A549 (cell line): ENCODE data around the gene ARHGAP42. TPM values are rescaled to one million over a fixed set of nuclear protein-coding genes. Genes with fewer than 3 reads are reported as not detected.

ENCODE experiments used
- ATAC-seq, 2 experiments: fragments of 200-7000 bp in 1 of 2; fragments of >200 bp in 1 of 2; cut with Nextera tagmentation in 1 of 2; cut with Tn5 transposase in 1 of 2; 3 replicates each; pipeline versions ENCODE4 v1.8.0 to v1.9.1; 2018 to 2020; ENCODE audit warnings: mild to moderate bottlenecking in 1 of 2, moderate library complexity in 1 of 2
- CTCF ChIA-PET: fragments of 300-600 bp; sonication (Branson Sonifier 250); formaldehyde crosslinking; extraction: SDS; loops from one replicate; lab custom pipeline; 2021; ENCODE audit warnings: antibody characterized with exemption, inconsistent platforms; lab: Yijun Ruan, JAX
- POLR2A ChIA-PET: fragments of 350-600 bp; formaldehyde crosslinking; extraction: SDS; loops from one replicate; lab custom pipeline; 2021; ENCODE audit warnings: antibody characterized with exemption, inconsistent platforms; lab: Yijun Ruan, JAX
- DNase-seq, 2 experiments: peaks; one replicate each; pipeline versions ENCODE4 v3.0.0 to v3.0.0-alpha.2; 2011 to 2016; ENCODE audit warnings: low read depth in 1 of 2, low spot score in 1 of 2
- FAIRE-seq: peaks from 2 replicates; lab custom pipeline; 2011; peaks lifted over from hg19 to GRCh38; lab: Jason Lieb, UNC
- H3K27ac ChIP-seq, 2 experiments: fragments of >200 bp; sonication (Bioruptor Twin); formaldehyde crosslinking; 3 replicates each; pipeline ENCODE4 v1.5.1; 2016 to 2017
- H3K4me1 ChIP-seq: fragments of >200 bp; sonication (Bioruptor Twin); formaldehyde crosslinking; 3 replicates; pipeline ENCODE4 v1.6.1; 2016
- H3K4me2 ChIP-seq: fragments of >200 bp; sonication (Bioruptor Twin); formaldehyde crosslinking; 3 replicates; pipeline ENCODE4 v1.6.1; 2016
- H3K4me3 ChIP-seq: fragments of >200 bp; sonication (Bioruptor Twin); formaldehyde crosslinking; 3 replicates; pipeline ENCODE4 v1.5.1; 2016
- H3K9me3 ChIP-seq: fragments of >200 bp; sonication (Bioruptor Twin); formaldehyde crosslinking; 3 replicates; pipeline ENCODE4 v1.6.1; 2016
- BHLHE40 ChIP-seq: IDR thresholded peaks from 2 replicates; pipeline ENCODE4 v1.6.1; 2012; ENCODE audit warnings: low read depth, low read length, inconsistent platforms
- CBX8 ChIP-seq: fragments of 200-600 bp; sonication (generic); IDR thresholded peaks from 2 replicates; pipeline ENCODE4 v1.6.1; 2016
- CEBPB ChIP-seq, 2 experiments: fragments of >200 bp in 1 of 2; sonication (Bioruptor Twin) in 1 of 2; formaldehyde crosslinking in 1 of 2; IDR thresholded peaks; 2 replicates each; pipeline ENCODE4 v1.6.1; 2012 to 2016
- EHF ChIP-seq: fragments of 250-450 bp; sonication (Bioruptor Pico); IDR thresholded peaks from 2 replicates; pipeline ENCODE4 v1.5.0; 2020; ENCODE audit warnings: mild to moderate bottlenecking
- EHMT2 ChIP-seq: fragments of 200-600 bp; sonication (generic); IDR thresholded peaks from 2 replicates; pipeline ENCODE4 v1.6.1; 2016; ENCODE audit warnings: antibody characterized with exemption, low read depth, mild to moderate bottlenecking, moderate library complexity
- ESRRA ChIP-seq: fragments of 150-350 bp; IDR thresholded peaks from 2 replicates; pipeline ENCODE4 v1.6.1; 2014; ENCODE audit warnings: mild to moderate bottlenecking, low read length, borderline replicate concordance
- FOXS1 ChIP-seq: fragments of 250-450 bp; sonication (Bioruptor Pico); IDR thresholded peaks from 2 replicates; pipeline ENCODE4 v1.5.0; 2020; ENCODE audit warnings: mild to moderate bottlenecking, moderate library complexity
- HOXA7 ChIP-seq: fragments of 250-450 bp; sonication (Bioruptor Pico); IDR thresholded peaks from 2 replicates; pipeline ENCODE4 v1.5.0; 2020; ENCODE audit warnings: mild to moderate bottlenecking, moderate library complexity
- HOXB5 ChIP-seq: fragments of 250-450 bp; sonication (Bioruptor Pico); IDR thresholded peaks from 2 replicates; pipeline ENCODE4 v1.5.0; 2020; ENCODE audit warnings: mild to moderate bottlenecking, moderate library complexity
- JUN ChIP-seq, 2 experiments: fragments of >200 bp; sonication (Bioruptor Twin); formaldehyde crosslinking; IDR thresholded peaks; 2 replicates in 1 of 2; 3 replicates in 1 of 2; pipeline ENCODE4 v1.6.1; 2016 to 2017
- JUNB ChIP-seq: fragments of >200 bp; sonication (Bioruptor Twin); formaldehyde crosslinking; IDR thresholded peaks from 2 replicates; pipeline ENCODE4 v1.6.1; 2016
- KDM1A ChIP-seq: fragments of 200-600 bp; sonication (generic); IDR thresholded peaks from 2 replicates; pipeline ENCODE4 v1.6.1; 2016; ENCODE audit warnings: low read depth, mild to moderate bottlenecking
- KDM5A ChIP-seq: fragments of 200-600 bp; sonication (generic); IDR thresholded peaks from 2 replicates; pipeline ENCODE4 v1.6.1; 2016; ENCODE audit warnings: antibody characterized with exemption, mild to moderate bottlenecking
- MAFK ChIP-seq: fragments of 450-650 bp; IDR thresholded peaks from 2 replicates; pipeline ENCODE4 v1.6.1; 2014; ENCODE audit not compliant: partially characterized antibody
- MAZ ChIP-seq: fragments of 150-350 bp; IDR thresholded peaks from 2 replicates; pipeline ENCODE4 v1.6.1; 2014; ENCODE audit warnings: antibody characterized with exemption, low read depth, low read length, borderline replicate concordance
- MYC ChIP-seq: IDR thresholded peaks from 2 replicates; pipeline ENCODE4 v1.6.1; 2012; ENCODE audit warnings: mild to moderate bottlenecking, inconsistent platforms, low read length, improper control_type of control experiment, borderline replicate concordance
- NFE2L2 ChIP-seq: fragments of 150-350 bp; conservative IDR thresholded peaks from 2 replicates; pipeline ENCODE4 v1.6.1; 2014; ENCODE audit warnings: low read length
- POLR2A ChIP-seq: IDR thresholded peaks from 2 replicates; pipeline ENCODE4 v1.6.1; 2012; ENCODE audit warnings: mild to moderate bottlenecking, low read length
- RAD21 ChIP-seq, 2 experiments: fragments of >200 bp in 1 of 2; sonication (Bioruptor Twin) in 1 of 2; formaldehyde crosslinking in 1 of 2; IDR thresholded peaks in 1 of 2; conservative IDR thresholded peaks in 1 of 2; 2 replicates in 1 of 2; 3 replicates in 1 of 2; pipeline ENCODE4 v1.6.1; 2012 to 2018; ENCODE audit warnings: inconsistent platforms in 1 of 2
- RFX5 ChIP-seq: fragments of 450-650 bp; IDR thresholded peaks from 2 replicates; pipeline ENCODE4 v1.7.1; 2014; ENCODE audit warnings: antibody characterized with exemption, mild to moderate bottlenecking, moderate library complexity
- SMC3 ChIP-seq: fragments of >200 bp; sonication (Bioruptor Twin); formaldehyde crosslinking; IDR thresholded peaks from 3 replicates; pipeline ENCODE4 v1.6.1; 2018; ENCODE audit warnings: inconsistent platforms
- ZNF302 ChIP-seq: fragments of 250-450 bp; sonication (Bioruptor Pico); IDR thresholded peaks from 2 replicates; pipeline ENCODE4 v1.9.0; 2021; ENCODE audit warnings: inconsistent platforms, mild to moderate bottlenecking, moderate library complexity
- WGBS: methylation state at CpG from one replicate; pipeline ENCODE4 v1.1.6; 2017; ENCODE audit errors: missing lambda C conversion rate; 5-methylcytosine and 5-hydroxymethylcytosine counted together
- polyA plus RNA-seq, 4 experiments: library from polyadenylated mRNA; depleted of rRNA in 3 of 4; stranded (reverse); fragments of >200 nt; fragmentation: RNase III in 1 of 4; extraction: RNeasy Plus Mini Kit Qiagen cat#74134 plus additional on column Dnase treatment in 1 of 4; gene quantifications; 2 replicates in 3 of 4; 3 replicates in 1 of 4; pipeline ENCODE4 v1.2.3, GENCODE V29; 2011 to 2017
- TF ChIP-seq, protein P1 (sequence below): fragments of >200 bp; sonication (Bioruptor Twin); formaldehyde crosslinking; IDR thresholded peaks from 3 replicates; pipeline ENCODE4 v1.6.1; 2016
- TF ChIP-seq, protein P2 (sequence below): IDR thresholded peaks from 2 replicates; pipeline ENCODE4 v1.6.1; 2012
- TF ChIP-seq, protein P3 (sequence below): IDR thresholded peaks from 2 replicates; pipeline ENCODE4 v1.6.1; 2012
- TF ChIP-seq, protein P4 (sequence below): IDR thresholded peaks from 2 replicates; pipeline ENCODE4 v1.6.1; 2012; ENCODE audit warnings: low read depth, borderline replicate concordance

Gene ARHGAP42
- polyA plus RNA-seq, 2 of the 4 experiments (the other 2 are of a cell fraction) = 5.1 to 17.0 TPM

DNA sequence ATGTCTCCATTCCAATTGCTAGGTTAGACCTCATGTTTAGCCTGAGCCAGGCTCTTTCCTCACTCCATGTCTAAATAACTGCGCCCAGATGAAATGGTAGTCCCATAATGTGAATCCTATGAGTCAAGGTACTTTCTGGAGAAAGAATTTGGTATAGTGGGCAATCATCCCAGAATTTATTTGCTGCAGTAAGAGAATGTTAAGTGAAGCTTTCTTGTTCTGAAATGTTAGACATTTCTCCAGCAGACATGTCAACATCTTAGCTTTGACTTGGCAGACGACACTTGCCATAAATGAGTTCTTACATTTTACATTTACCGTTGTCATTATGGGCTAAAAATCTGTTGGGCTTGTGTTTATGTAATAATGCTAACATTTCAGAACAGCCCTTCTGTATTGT is 277.3 kb downstream of the ARHGAP42 start:
- no peak for ATAC-seq
- 80% methylated on average over 3 of the region's 3 CpGs for WGBS
- H3K4me2 ChIP-seq = no peak overlapping the region
- no peak for DNase-seq
- no peak for TF ChIP-seq POLR2A
- no peaks in the 10 kb centered on the region for H3K4me1 ChIP-seq
- H3K9me3 ChIP-seq = no peaks in the 10 kb centered on the region
- no peak for FAIRE-seq
- CTCF ChIA-PET = no interaction called here
- H3K27ac ChIP-seq = no peak overlapping the region
- no peak overlapping the region for H3K4me3 ChIP-seq
- POLR2A ChIA-PET = no interaction called here

DNA sequence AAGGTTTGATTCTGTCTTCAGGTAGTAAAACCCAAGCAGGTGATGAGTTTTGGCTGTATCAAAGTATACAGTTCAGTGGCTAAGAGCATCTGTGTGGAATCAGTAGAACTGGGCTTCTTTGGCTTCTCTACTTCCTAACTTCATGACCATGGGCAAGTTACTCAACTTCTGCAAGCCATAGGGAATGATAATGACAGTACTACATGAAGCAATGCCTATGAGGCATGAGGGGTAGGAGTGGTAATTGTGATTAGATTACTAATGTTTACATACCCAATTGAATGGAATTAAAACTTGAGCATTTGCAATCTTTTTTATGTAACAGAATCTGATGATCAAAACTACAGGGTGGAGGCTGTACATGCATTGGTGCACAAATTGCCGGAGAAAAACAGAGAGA is 278.3 kb downstream of the ARHGAP42 start:
- H3K4me1 ChIP-seq = no peaks in the 10 kb centered on the region
- no peak overlapping the region for H3K27ac ChIP-seq
- H3K4me3 ChIP-seq = no peak overlapping the region
- TF ChIP-seq JUN (IDR thresholded peaks at IDR 0.05) = no peak
- no peak for TF ChIP-seq ZNF302 (CRISPR knock-in tag)
- TF ChIP-seq MYC = no peak
- TF ChIP-seq JUNB = no peak
- TF ChIP-seq, protein P1, sequence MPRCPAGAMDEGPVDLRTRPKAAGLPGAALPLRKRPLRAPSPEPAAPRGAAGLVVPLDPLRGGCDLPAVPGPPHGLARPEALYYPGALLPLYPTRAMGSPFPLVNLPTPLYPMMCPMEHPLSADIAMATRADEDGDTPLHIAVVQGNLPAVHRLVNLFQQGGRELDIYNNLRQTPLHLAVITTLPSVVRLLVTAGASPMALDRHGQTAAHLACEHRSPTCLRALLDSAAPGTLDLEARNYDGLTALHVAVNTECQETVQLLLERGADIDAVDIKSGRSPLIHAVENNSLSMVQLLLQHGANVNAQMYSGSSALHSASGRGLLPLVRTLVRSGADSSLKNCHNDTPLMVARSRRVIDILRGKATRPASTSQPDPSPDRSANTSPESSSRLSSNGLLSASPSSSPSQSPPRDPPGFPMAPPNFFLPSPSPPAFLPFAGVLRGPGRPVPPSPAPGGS = no peak
- no peak for TF ChIP-seq EHF (CRISPR knock-in tag)
- no peak for TF ChIP-seq BHLHE40
- no peak for TF ChIP-seq FOXS1
- no peak for TF ChIP-seq RAD21 (conservative IDR thresholded peaks at IDR 0.05 in 1 of 2, IDR thresholded peaks at IDR 0.05 in 1 of 2)
- TF ChIP-seq CEBPB (IDR thresholded peaks at IDR 0.05) = no peak
- TF ChIP-seq EHMT2 = no peak
- no peak for TF ChIP-seq POLR2A
- no peak for TF ChIP-seq RFX5
- TF ChIP-seq, protein P2, sequence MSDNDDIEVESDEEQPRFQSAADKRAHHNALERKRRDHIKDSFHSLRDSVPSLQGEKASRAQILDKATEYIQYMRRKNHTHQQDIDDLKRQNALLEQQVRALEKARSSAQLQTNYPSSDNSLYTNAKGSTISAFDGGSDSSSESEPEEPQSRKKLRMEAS = no peak
- no peak for TF ChIP-seq SMC3
- no peak for TF ChIP-seq NFE2L2
- no peaks in the 10 kb centered on the region for H3K9me3 ChIP-seq
- no peak for FAIRE-seq
- no peak for DNase-seq
- no peak for ATAC-seq
- WGBS = 85% methylated on average over 1 of the region's 1 CpG
- ChIA-PET CTCF (no interaction called here), POLR2A (no interaction called here)
- H3K4me2 ChIP-seq = no peak overlapping the region

DNA sequence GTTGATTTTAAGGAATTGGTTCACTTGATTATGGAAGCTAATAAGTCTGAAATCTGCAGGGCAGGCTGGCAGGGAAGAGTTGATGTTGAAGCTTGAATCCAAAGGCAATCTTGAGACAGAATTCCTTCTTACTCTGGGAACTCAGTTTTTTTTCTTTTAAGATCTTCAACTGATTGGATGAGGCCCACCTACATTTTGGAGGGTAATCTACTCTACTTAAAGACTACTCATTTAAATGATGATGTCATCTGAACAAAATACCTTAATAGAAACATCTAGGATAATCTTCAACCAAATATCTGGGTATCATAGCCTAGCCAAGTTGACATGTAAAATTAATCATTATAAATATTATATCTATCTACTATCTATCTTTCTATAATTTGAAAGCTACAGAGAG is 279.3 kb downstream of the ARHGAP42 start:
- no peaks in the 10 kb centered on the region for H3K4me1 ChIP-seq
- no peaks in the 10 kb centered on the region for H3K9me3 ChIP-seq
- FAIRE-seq = no peak
- no peak for DNase-seq
- POLR2A ChIA-PET = no interaction called here
- TF ChIP-seq, protein P3, sequence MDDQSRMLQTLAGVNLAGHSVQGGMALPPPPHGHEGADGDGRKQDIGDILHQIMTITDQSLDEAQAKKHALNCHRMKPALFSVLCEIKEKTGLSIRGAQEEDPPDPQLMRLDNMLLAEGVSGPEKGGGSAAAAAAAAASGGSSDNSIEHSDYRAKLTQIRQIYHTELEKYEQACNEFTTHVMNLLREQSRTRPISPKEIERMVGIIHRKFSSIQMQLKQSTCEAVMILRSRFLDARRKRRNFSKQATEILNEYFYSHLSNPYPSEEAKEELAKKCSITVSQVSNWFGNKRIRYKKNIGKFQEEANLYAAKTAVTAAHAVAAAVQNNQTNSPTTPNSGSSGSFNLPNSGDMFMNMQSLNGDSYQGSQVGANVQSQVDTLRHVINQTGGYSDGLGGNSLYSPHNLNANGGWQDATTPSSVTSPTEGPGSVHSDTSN = no peak
- TF ChIP-seq POLR2A (no peak), MAZ (no peak), ESRRA (no peak), HOXB5 (CRISPR knock-in tag) (no peak), MAFK (no peak), BHLHE40 (no peak), KDM5A (no peak), CBX8 (no peak), KDM1A (no peak), MYC (no peak), HOXA7 (CRISPR knock-in tag) (no peak)
- TF ChIP-seq, protein P1 = no peak
- TF ChIP-seq, protein P2 = no peak
- TF ChIP-seq, protein P4, sequence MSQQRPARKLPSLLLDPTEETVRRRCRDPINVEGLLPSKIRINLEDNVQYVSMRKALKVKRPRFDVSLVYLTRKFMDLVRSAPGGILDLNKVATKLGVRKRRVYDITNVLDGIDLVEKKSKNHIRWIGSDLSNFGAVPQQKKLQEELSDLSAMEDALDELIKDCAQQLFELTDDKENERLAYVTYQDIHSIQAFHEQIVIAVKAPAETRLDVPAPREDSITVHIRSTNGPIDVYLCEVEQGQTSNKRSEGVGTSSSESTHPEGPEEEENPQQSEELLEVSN = no peak
- TF ChIP-seq, all 56 proteins: peak for 0
- CTCF ChIA-PET = no interaction called here
- Histone ChIP-seq H3K4me2 (no peak overlapping the region), H3K27ac (no peak overlapping the region), H3K4me3 (no peak overlapping the region)
- ATAC-seq = no peak
